ENCODE measurements around the gene MYOZ1.
"Not testable (repeated sequence)": the region's sequence is repeated elsewhere in the genome, so short reads cannot be mapped to it uniquely, and the experiment has no call there.

MYOZ1 gene, protein sequence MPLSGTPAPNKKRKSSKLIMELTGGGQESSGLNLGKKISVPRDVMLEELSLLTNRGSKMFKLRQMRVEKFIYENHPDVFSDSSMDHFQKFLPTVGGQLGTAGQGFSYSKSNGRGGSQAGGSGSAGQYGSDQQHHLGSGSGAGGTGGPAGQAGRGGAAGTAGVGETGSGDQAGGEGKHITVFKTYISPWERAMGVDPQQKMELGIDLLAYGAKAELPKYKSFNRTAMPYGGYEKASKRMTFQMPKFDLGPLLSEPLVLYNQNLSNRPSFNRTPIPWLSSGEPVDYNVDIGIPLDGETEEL

DNA sequence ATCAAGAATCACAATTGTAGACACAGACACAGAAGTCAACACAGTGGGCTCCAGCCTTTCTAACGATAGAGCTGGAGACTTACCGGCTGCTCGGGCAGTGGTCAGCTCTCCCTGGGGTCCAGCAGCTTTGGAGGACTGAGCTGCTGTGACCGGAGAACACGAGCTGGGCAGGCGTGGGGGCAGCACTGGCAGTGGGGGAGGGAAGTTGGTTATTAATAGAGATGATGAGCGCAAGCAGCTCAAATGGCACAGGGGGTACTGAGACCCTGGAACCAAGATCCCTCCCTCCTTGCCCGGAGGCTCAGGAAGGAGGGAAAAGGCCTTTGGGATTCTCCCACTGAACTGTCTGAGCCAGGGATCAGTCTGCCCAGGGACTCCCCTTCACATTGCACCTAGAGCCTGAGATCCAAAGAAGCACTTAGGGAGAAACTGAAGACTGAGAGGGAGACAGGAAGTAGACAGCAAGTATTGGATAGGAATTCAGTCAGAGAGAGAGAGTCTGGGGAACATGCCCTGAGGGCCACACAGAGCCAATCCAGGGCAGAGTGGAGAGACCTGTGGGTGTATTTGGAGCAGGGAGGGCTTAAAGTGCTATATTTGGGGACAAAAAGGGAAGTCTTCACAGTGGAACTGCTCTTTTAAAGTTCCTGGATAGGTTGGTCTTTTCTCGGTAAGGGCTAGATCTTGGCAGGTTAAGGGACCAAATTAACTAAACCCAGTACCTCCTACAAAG, at the start of gene MYOZ1:
MYOZ1 (minus strand) TSS at position 147 of the 733 bp plus-strand sequence. CDS start 1,457 bp downstream, outside the sequence.
- DNase-seq = no peak

GRCh38 chr10:73690755-73691154, 49.5 kb upstream of the MYOZ1 start:
- not testable (repeated sequence) for DNase-seq

DNA sequence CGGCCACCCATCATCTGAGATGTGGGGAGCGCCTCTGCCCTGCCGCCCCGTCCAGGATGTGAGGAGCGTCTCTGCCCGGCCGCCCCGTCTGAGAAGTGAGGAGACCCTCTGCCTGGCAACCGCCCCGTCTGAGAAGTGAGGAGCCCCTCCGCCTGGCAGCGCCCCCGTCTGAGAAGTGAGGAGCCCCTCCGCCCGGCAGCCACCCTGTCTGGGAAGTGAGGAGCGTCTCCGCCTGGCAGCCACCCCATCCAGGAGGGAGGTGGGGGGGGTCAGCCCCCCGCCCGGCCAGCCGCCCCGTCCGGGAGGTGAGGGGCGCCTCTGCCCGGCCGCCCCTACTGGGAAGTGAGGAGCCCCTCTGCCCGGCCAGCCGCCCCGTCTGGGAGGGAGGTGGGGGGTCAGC, 48.3 kb upstream of the MYOZ1 start:
- not testable (repeated sequence) for DNase-seq

GRCh38 chr10:73687641-73688040, 46.4 kb upstream of the MYOZ1 start:
- DNase-seq = not testable (repeated sequence)

DNA sequence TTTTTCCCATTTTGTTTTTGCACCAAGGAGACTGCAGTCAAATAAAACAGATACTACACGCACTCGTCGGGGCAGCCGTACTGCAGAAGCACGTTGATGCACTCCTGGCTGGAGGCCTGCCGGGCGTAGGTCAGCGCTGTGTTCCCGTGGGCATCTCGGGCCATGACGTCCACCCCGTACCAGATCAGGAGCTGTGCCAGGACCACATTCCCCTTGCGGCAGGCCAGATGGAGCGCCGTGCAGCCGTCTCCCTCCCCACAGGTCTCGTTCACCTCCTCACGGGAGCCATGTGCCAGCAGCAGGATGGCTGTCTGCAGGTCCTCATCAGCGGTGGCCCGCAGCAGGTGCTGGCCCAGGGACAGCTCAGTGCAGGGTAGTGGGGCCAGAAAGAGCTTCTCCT, 33.3 kb upstream of the MYOZ1 start:
- DNase-seq = not testable (repeated sequence)

- DNase-seq = not testable (repeated sequence)
These were observed 27.1 kb upstream of the MYOZ1 start for GRCh38 chr10:73668378-73668777.

DNA sequence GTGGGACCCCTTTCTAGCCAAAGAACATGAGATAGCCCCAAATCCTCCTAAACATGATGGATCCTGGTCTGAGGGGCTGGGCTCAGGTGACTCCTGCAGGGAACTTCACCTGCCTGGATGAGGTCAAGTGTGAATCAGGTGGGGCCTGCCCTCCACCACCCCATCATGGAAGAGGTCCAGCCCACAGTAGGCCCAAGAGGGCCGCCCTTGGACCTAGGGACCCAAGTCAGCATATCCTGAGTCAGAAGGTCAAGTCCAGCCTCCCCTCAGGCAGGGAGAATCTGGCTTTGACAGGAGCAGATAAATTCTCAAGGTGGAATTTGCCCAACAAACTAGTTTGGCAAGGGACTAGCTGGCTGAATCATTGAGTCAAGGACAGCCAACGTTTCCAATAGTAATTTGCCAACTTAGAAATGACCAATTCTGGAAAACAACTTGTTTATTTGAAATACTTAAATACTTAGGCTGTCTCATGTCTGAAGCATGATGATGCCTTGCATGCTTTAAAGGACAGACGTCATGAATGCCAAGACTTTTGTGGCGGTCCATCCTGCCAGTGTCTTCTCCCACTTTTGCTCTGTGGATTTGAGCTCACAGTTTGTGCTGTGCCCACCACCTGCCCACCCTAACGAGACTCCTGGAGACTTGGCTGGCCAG, 25.0 kb upstream of the MYOZ1 start:
- DNase-seq = not testable (repeated sequence)

- DNase-seq = not testable (repeated sequence)
These were observed 24.3 kb upstream of the MYOZ1 start for GRCh38 chr10:73665581-73665980.

- not testable (repeated sequence) for DNase-seq
These were observed 23.1 kb upstream of the MYOZ1 start for GRCh38 chr10:73664156-73665040.

- not testable (repeated sequence) for DNase-seq
These were observed 22.3 kb upstream of the MYOZ1 start for GRCh38 chr10:73663621-73664020.

GRCh38 chr10:73662705-73663104, 21.4 kb upstream of the MYOZ1 start:
- DNase-seq = not testable (repeated sequence)

- no peak for DNase-seq
These were observed 14.7 kb upstream of the MYOZ1 start, which contains the start of gene SYNPO2L for GRCh38 chr10:73655990-73656298. Gene SYNPO2L, minus strand, starts transcription at chr10:73656029. Its CDS starts 107 bp downstream, at chr10:73655922.

DNA sequence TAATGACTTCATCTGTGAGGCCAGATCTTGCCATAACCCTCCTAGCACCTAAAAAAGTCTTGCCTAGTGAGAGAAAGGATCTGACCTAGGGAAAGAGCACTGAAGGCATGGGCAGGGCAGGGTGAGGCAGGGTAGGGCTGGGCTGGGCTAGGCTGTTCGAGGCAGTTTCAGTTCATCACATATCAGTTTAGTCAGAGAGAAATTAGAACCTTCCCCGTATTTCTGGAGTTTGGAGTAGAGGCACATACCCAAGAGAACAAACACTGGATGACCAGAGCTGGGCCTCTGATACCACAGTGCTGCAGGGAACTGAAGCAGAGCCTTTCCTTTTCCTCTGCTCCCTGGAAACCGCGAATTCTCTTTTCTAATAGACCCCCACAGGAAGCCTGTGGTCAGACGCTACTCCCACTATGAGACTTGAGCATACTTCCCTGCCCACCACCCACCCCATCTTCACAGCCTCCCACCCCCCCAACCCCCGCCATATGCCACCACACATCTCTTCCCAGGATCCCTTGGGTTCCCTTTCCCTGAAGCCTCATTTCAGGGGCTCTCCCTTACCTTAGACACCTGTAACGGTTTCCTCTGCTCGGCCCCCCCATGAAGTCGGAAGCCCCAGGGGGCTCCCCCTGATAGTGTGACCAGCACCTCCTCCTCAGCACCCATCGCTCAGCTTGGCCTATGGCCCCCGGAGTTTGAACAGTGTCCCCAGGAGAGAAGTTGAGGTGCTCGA, 14.1 kb upstream of the MYOZ1 start:
- DNase-seq = no peak

DNA sequence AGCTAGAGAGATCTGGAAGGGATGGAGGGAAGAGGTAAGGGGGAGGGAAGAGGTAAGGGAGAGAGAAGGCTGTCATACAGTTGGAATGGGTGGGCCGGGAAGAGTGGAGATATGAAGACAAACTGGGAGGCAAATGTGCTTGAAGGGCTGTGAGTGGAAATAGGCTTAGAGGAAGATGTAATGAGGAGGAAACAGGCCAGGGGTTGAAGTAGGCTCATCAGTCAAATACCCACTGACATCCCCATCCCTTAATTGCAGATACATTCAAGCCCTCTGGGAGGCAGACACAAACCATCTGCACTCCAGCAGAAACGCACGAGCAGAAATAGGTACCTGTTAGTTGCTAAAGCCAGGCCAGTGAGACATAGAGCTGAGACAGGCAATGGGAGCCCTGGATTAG, 12.4 kb upstream of the MYOZ1 start:
- DNase-seq = no peak

DNA sequence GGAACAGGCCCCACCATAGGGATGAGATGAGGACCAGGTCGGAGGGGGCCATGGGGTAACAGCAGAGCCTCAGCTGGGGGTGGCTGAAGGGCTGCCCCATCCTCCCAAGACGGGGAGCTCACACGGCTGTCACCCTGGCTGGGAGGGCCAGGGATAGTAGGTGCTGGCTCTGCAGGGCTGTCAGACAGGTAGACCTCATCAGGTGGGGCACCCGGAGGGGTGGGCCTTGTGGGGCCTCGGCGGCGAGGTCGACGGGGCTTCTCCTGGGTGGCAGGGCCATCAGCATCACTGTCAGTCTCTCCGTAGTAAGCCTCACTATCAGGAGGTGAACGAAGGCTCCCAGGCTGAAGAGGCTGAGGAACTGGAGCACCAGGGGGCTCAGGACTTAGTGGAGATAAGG, 11.9 kb upstream of the MYOZ1 start:
- no peak for DNase-seq

GRCh38 chr10:73650537-73651331, 9.5 kb upstream of the MYOZ1 start:
- no peak for DNase-seq

GRCh38 chr10:73649876-73650536, 8.7 kb upstream of the MYOZ1 start:
- no peak for DNase-seq

DNA sequence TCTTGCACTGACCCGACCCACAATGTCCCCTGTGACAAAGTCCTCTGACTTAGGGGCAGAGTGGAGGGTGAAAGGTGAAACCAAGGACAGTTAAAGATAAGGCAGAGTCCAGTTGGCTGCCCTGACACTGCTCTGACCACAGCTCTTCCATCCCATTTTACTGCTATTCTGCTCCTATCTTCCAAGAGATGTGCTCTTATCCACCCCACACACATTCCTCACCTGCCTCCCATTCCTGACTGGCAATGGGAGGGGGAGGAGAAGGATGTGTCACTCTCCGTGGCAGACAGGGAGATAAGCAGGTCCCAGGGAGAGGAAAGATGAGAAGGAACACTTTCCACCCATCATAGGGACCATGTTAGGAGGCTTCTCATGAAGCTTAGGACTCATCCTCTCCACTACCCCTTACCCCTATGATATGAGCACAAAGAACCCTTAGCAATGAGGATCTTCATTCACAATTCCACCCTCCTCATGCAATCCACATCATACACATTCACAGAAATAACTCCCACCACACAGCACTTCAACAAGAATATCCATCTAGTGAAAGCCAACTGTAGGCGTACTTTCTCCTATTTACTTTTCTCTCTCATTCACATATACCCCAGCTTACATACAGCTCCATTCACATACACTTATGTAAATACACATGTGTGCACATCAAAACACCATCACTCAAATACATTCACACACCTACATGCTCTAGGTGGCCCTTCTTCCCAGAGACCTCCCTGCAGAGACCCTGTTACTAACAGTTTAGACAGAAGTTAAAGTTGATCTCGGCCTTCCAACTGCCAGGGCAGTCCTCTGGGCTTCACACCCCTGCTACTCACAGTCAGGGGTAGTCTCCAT, 7.9 kb upstream of the MYOZ1 start:
- no peak for DNase-seq

DNA sequence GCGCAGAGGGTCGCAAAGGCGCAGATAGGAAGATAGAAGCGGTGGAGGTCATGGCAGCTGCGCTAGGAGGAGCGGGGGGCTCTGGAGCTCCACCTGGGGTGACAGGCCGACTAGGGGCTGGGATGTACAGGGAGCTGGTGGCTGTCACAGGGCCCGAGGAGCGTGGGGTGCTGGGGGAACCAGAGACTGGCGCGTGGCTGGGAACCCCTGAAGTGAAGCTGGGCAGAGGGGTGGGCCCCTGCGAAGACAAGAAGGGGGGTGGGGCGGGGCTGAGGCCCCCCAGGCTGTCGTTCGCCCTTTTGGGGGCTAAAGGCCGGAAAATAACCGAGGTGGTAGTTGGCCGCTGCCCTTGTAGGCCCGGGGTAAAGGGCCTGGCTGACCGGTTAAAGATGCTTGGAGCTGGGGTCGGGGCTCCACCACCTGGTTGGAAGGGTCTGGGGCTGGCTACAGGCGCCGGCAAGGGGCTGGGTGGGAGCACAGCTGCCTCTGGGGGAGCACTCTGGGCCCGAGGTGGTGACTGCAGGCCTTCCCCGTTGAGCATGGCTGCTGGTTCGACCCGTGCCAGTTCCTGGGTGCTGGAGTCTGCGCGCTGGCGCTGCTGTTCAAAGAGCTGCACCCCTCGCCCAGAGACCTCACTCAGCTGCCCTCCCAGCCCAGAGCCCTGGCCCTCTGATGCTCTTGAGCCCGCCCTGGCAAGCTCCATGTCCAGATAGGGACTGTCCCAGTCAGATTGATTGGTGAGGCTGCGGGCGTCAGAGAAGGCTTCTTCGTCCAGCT, 6.8 kb upstream of the MYOZ1 start:
- DNase-seq = no peak
